T-helper 2 cell treated with Interferon-gamma antibody and Interleukin-4, amounts not matched to agents 100 ng/mL and 5 ng/mL, for 36 hours (primary cell): ENCODE data around the gene SNRNP48. TPM values are rescaled to one million over a fixed set of nuclear protein-coding genes. Genes with fewer than 3 reads are reported as not detected.

Experiments used
- intact Hi-C: fragments of 100-400 bp; cut with micrococcal nuclease; formaldehyde crosslinking; loops from one replicate; pipeline ENCODE4 v1.15.1; 2023
- total RNA-seq: library from RNA; stranded (reverse); gene quantifications from 2 replicates; pipeline ENCODE4 v1.2.3, GENCODE V29; 2022

The SNRNP48 gene
- total RNA-seq, 1 donor from 2014 or later: 15.5 TPM

DNA sequence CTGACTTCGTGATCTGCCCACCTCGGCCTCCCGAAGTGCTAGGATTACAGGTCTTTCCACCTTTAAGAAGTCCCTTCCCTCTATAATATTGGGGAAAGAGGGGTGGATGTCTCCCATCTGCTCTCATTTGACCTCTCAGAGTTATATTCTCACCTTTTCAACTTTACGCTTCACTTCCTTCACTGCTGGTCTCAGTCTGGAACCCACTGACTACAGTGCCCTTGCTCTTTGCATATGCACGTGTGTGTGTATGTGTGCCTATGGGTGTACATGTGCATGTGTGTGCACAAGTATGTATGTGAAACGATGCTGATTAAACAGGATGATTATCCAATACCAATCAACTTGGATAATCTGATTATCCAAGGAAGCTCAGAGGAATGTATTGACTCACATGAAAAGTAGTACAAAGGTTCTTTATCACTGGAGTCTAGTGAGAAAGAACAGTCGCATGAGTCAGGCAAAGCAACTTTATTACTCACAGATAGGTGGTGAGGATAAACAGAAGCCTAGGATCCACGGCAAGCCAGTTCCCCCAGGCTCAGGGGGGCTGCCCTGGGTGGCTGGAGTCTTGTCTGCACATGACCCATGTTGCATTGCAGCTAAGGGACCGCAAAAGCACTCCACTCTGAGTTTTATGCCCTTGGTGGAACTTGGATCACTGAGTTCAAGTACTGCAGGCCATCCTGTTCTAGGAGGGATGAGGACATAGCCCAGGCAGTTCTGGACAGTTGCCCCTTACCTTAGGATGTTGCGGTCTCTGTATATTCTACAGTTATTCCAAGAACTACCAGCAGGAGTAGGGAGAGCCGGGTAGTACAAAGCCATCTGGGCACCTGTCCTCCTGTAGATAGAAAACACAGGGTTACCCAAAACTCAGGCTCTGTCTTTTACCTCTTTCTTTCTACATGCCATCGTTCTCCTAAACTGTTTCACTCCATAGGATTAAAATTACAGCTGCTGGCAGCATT lies 50.9 kb downstream of the SNRNP48 start:
- intact Hi-C loops: no loop called here

DNA sequence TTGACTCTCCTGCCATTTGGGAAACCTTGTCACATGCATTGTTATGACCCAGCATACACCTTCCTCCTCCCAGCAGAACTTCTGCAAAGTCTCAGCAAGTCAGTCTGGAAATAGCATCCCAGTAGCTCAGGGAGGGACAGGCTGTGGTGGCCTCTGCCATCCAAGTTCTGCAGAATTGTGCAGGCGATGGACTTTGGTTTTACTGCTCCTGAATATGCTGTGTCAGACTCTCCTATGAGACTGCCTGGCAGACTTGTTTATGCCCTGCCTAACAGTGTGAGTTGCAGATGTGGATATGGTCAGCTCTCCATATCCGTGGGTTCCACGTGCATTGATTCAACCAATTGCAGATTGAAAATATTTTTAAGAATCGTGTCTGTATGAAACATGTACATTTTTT lies 52.8 kb downstream of the SNRNP48 start:
- intact Hi-C loops: no loop called here

DNA sequence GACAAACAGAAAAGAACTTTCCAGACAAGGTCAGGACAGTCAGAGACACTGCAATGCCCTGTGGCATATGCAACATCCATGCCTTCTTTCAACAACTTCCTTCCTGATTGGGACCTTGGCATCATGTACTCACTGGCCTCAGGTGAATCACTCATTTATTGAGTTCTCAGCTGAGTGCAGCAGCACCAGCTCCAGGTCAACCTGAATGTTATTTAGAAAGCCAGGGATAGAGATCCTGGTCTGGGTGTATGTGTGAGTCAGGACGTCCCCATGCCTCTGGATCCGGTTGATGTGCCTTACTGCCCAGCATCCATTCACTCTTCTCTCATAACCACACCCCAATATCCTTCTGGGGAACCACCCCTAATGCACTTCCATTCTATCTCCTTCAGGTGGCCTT lies 54.4 kb downstream of the SNRNP48 start:
- intact Hi-C loops: no loop called here

DNA sequence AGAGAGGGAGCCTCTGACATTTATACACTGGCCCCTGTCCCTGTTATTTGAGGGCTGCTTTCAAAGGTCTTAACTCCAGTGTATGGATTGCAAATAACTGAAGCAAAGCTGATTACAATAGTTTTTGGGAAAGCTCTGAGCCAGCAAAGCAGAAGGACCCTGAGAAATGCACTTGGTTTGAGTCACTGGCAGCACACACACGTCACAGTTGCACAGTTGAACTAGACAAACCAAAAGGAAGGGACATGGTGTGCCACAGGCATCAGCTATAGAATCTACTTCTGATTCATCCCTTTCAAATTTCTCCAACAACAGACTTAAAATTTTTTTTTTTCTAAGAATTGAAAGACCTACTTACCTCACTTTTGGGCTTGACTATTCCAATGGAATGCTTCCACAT lies 56.4 kb downstream of the SNRNP48 start:
- intact Hi-C loops: no loop called here

DNA sequence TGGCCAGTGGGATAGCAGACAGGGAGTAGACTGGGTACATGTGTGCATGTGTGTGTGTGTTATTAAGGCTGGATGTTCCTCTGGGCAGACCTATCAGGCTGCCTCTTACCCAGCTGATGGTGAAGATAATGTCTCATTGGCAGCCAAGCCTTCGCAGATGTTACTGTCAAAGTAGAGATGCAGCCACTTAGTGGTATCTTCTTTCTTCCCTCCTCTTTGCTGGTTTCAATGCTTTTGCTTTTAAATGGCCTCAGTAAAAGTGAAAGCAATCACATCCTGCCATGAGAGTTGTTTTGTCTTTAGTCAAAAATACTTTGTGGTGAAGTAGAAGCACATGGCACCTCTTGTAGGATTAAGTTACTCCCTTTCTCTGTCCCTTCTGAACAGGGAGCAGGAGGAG lies 57.5 kb downstream of the SNRNP48 start:
- intact Hi-C loops: no loop called here

DNA sequence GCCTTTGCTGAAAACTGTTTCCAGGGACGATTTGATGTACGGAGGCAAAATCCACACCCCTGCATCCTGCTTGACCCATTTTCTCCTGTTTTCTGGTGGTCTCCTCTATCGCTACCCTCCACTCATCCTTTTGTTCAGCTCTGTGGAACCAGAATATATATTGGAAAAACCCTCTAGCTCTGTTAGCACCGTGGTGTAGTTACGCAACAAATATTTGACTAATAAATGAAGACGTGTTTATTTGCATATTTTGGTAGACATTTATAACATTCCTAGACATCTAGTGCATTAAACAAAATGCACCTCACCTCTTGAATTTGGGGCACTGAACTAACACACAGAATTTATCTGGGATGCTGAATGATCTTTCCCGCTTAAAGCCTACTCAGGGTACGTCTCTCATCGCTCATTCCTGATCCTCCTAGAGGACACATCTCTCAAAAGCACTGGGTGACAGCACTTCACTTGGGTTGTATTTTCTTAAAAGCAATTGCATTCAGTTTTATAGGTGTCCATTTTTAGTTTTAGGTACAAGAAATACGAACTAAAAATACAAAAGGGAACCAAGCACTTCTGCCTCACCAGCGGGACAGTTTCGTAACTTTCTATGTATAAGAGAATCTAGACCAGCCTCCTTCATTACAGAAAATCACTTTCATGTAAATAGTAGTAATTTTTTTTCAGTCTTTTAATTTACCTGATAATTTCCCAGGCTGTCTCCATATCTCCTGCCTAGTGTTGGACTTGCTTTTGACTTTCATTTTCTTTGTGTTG lies 59.2 kb downstream of the SNRNP48 start:
- intact Hi-C loops: no loop called here

DNA sequence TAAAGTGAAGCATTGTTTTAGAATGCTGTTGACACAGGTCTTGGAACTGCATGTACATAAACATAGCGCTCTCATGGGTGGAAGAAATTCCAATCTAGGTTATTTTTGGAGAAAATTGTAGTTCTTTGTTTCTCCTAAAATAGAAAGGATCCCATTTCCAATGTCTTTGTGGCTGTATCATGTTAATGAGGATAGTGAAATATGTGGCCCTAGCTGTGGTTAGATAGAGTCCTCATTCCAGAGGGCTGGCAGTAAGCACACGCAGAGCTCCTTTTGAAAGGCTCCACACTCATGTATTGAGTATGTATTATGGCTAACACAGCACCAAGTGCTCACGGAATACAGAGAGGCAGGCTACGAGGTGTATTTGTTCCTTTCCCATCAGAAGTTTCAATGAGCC lies 60.9 kb downstream of the SNRNP48 start:
- intact Hi-C loops: no loop called here

DNA sequence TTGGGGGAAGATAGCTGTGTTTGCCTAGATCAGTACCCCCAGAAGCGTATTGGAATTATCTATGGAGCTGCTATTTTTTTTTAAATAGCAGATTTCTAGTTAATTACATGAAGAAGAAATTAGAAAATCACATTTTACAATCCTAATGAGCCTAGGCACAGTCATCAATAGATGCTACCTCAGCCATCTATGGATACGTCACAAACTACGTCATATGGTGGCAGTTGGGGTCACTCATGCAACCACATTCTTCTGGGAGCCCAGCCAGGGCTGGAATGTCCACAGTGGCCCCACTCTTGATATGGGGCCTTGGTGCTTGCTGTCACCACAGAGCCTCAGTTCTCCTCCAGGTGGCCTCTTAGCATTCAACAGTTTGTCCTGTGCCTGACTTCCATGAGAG lies 63.0 kb downstream of the SNRNP48 start:
- intact Hi-C loops: no loop called here

DNA sequence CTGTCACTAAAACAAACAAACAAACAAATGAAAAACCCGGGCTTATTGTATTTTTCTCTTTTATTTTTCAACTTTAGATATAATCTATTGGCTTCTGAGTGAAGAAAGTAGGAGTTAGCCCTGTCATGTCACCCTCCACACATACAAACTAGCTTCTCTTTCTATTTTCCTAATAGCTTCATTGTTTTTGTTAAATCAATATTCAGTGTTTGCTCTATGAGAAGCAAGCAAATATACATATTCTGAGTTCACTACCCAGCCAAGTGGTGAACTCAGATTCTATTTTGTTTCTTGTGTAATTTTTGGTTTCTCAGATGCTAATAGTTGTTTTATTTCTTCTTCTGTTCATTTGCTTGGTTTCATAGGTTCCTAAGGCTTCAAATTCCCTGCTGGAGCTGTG lies 66.4 kb downstream of the SNRNP48 start:
- intact Hi-C loops: no loop called here

DNA sequence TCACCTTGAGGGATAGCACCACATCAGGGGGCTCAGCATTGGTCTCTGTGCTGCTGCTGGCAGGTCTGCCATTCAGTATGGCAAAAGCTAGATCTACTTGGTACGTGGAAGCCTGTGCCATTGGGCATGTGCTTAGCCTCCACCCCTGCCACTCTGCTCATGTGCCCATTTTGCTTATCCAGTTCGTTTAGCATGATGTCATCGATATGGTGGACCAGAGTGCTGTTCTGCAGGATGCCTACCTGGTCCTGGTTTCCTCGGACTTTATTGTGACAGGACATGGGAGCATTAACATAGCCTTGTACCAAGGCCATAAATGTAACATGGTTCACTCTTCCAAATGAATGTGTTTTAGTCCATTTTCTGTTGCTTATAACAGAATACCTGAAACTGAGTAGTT lies 68.5 kb downstream of the SNRNP48 start:
- intact Hi-C loops: no loop called here

DNA sequence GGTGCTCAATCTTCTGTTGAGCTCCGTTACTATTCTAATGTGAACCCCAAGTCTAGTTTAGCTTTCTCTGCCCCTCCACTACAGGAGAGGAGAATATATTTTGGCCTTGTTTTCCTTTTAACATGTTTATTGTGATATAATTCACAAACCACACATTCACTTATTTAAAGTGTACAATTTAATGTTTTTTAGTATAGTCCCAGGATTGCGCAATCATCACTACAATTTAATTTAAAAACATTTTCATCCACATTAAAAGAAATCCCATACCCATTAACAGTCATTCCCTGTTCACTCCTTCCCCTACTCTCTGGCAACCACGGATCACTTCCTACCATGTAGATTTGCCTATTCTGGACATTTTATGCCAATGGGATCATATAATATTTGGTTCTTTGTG lies 71.4 kb downstream of the SNRNP48 start:
- intact Hi-C loops: no loop called here

Other genes starting within 250 kb of the SNRNP48 start
- gene CAGE1, start 200.5 kb upstream of the SNRNP48 start, total RNA-seq: 0.16 TPM in 1 of 2 replicates, not detected in the other
- 35.5 and 43.6 TPM in 2 replicates for gene RIOK1, start 200.4 kb upstream of the SNRNP48 start, total RNA-seq
- 0.02 TPM in 1 of 2 replicates, not detected in the other for gene DSP, start 48.5 kb upstream of the SNRNP48 start, total RNA-seq
- not detected in 2 replicates for gene BMP6, start 135.9 kb downstream of the SNRNP48 start, total RNA-seq